Fibroblast of skin of scalp (primary cell): ENCODE data around the gene ING5.

Experiments used
- DNase-seq: peaks from one replicate; pipeline ENCODE4 v3.0.0-alpha.2; 2013

The ING5 gene

DNA sequence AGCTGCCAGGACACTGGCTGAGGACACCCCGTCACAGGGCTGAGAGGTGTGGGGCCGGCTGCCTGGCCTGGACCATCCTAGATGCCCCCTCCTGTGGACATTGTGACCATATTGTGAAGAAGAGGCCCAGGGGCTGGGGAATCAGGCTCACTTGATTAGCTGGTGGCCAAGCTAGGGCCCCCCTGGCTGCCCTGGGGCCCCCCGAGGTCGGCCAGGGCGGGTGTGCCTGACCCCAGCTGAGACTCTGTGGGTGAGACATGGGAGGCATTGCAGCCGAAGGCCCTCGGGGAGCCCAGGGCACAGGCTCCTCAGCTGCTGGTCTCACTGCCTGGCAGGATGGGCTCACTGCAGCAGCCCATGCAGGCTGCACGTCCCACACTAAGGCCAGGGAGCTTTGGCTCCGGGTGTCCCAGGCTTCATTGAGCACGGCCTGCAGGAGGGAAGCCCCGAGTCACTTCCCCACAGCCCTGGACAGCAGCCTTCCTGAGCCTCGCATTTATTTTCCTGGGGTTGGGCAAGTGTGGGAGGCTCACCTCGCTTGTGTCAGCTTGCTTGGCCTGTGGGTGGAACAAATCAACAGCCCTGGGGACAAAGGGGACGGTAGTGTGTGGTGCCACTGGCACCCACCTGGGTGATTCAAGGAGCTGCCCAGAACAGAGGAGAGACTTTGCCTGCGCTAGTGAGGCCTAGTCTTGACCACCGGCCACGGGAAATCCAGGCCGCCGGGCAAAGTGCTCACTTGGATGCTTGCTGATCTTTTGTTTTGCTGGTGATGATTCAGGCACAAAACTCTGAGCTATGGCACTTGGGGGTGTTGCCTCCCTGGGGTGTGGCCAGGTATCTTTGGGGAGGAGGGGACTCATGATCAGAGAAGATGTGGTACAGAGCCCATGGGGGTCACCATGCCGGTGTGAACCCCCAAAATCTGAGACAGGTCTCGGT, 76.1 kb downstream of the ING5 start:
- DNase-seq, result no peak
